Measurements from ENCODE around the gene GFAP. TPM values are rescaled to one million over a fixed set of nuclear protein-coding genes. Genes with fewer than 3 reads are reported as not detected.

GFAP gene
- polyA plus RNA-seq, 3 donors = 0.35 to 3.6 (median 0.81) TPM

GRCh38 chr17:44880062-44880461, 35.2 kb downstream of the GFAP start:
- DNase-seq (ENCODE audit: extremely low read depth in 1 of 11, low read depth in 9 of 11, low spot score in 4 of 11) = no peak

- no peak for DNase-seq (ENCODE audit: extremely low read depth in 1 of 11, low read depth in 9 of 11, low spot score in 4 of 11)
These were observed 35.9 kb downstream of the GFAP start for GRCh38 chr17:44879376-44879775.

GRCh38 chr17:44878627-44879221, 36.6 kb downstream of the GFAP start:
- peak in 2 of 11 donors; percentile 18 to 23 for DNase-seq (ENCODE audit: extremely low read depth in 1 of 11, low read depth in 9 of 11, low spot score in 4 of 11)

GRCh38 chr17:44877121-44877520, 38.2 kb downstream of the GFAP start:
- no peak for DNase-seq (ENCODE audit: extremely low read depth in 1 of 11, low read depth in 9 of 11, low spot score in 4 of 11)

- DNase-seq (ENCODE audit: extremely low read depth in 1 of 11, low read depth in 9 of 11, low spot score in 4 of 11) = no peak
These were observed 39.5 kb downstream of the GFAP start for GRCh38 chr17:44875761-44876160.

- DNase-seq (ENCODE audit: extremely low read depth in 1 of 11, low read depth in 9 of 11, low spot score in 4 of 11) = no peak
These were observed 43.0 kb downstream of the GFAP start for GRCh38 chr17:44872131-44872768.

GRCh38 chr17:44871556-44871955, 43.7 kb downstream of the GFAP start:
- DNase-seq (ENCODE audit: extremely low read depth in 1 of 11, low read depth in 9 of 11, low spot score in 4 of 11) = no peak

- DNase-seq (ENCODE audit: extremely low read depth in 1 of 11, low read depth in 9 of 11, low spot score in 4 of 11) = no peak
These were observed 47.5 kb downstream of the GFAP start for GRCh38 chr17:44867841-44868240.

GRCh38 chr17:44865931-44866330, 49.4 kb downstream of the GFAP start:
- no peak for DNase-seq (ENCODE audit: extremely low read depth in 1 of 11, low read depth in 9 of 11, low spot score in 4 of 11)

GRCh38 chr17:44865231-44865660, 50.1 kb downstream of the GFAP start:
- peak; percentile 51 to 81 (median 64) for DNase-seq (ENCODE audit: extremely low read depth in 1 of 11, low read depth in 9 of 11, low spot score in 4 of 11)

GRCh38 chr17:44864831-44865230, 50.5 kb downstream of the GFAP start:
- no peak for DNase-seq (ENCODE audit: extremely low read depth in 1 of 11, low read depth in 9 of 11, low spot score in 4 of 11)

GRCh38 chr17:44863061-44863918, 52.0 kb downstream of the GFAP start:
- no peak for DNase-seq (ENCODE audit: extremely low read depth in 1 of 11, low read depth in 9 of 11, low spot score in 4 of 11)

- no peak for DNase-seq (ENCODE audit: extremely low read depth in 1 of 11, low read depth in 9 of 11, low spot score in 4 of 11)
These were observed 52.9 kb downstream of the GFAP start for GRCh38 chr17:44862278-44862914.

- DNase-seq (ENCODE audit: extremely low read depth in 1 of 11, low read depth in 9 of 11, low spot score in 4 of 11) = no peak
These were observed 55.6 kb downstream of the GFAP start for GRCh38 chr17:44859701-44860100.

GRCh38 chr17:44854192-44854591, 61.1 kb downstream of the GFAP start:
- peak in 3 of 11 donors; percentile 38 to 65 (median 40) for DNase-seq (ENCODE audit: extremely low read depth in 1 of 11, low read depth in 9 of 11, low spot score in 4 of 11)

Other genes starting within 250 kb of the GFAP start
- 10 to 100 TPM; 34.3 to 37.8 (median 35.6) TPM for gene CCDC43, start 225.7 kb downstream of the GFAP start, polyA plus RNA-seq (ENCODE audit: insufficient read length in 3 of 3)
- 10 to 100 TPM; 10.8 to 17.3 (median 14.1) TPM for gene DBF4B, start 206.8 kb downstream of the GFAP start, polyA plus RNA-seq (ENCODE audit: insufficient read length in 3 of 3)
- 1 to 10 TPM; 1.9 to 3.2 (median 2.9) TPM for gene ADAM11, start 156.5 kb downstream of the GFAP start, polyA plus RNA-seq (ENCODE audit: insufficient read length in 3 of 3)
- gene GJC1, start 85.2 kb downstream of the GFAP start, polyA plus RNA-seq (ENCODE audit: insufficient read length in 3 of 3) = 10 to 100 TPM; 21.0 to 29.1 (median 28.4) TPM
- gene HIGD1B, start 67.6 kb downstream of the GFAP start, polyA plus RNA-seq (ENCODE audit: insufficient read length in 3 of 3) = 1 to 10 TPM in 2 of 3 donors, under 1 TPM in 1; 0.61 to 1.3 (median 1.1) TPM
- 100 to 1,000 TPM in 2 of 3 donors, 10 to 100 TPM in 1; 94.0 to 129 (median 113) TPM for gene EFTUD2, start 16.1 kb downstream of the GFAP start, polyA plus RNA-seq (ENCODE audit: insufficient read length in 3 of 3)
- gene KIF18B, start 32.3 kb upstream of the GFAP start, polyA plus RNA-seq (ENCODE audit: insufficient read length in 3 of 3) = 10 to 100 TPM; 12.0 to 16.9 (median 15.8) TPM
- gene C1QL1, start 52.8 kb upstream of the GFAP start, polyA plus RNA-seq (ENCODE audit: insufficient read length in 3 of 3) = 1 to 10 TPM; 1.7 to 3.6 (median 3.2) TPM
- 10 to 100 TPM; 47.9 to 56.6 (median 54.1) TPM for gene DCAKD, start 136.1 kb upstream of the GFAP start, polyA plus RNA-seq (ENCODE audit: insufficient read length in 3 of 3)
- gene NMT1, start 145.8 kb upstream of the GFAP start, polyA plus RNA-seq (ENCODE audit: insufficient read length in 3 of 3) = 10 to 100 TPM; 67.7 to 82.3 (median 70.9) TPM
- gene PLCD3, start 217.0 kb upstream of the GFAP start, polyA plus RNA-seq (ENCODE audit: insufficient read length in 3 of 3) = 10 to 100 TPM; 16.7 to 33.8 (median 29.1) TPM
- 10 to 100 TPM in 2 of 3 donors, 1 to 10 TPM in 1; 9.0 to 18.5 (median 11.0) TPM for gene ACBD4, start 220.2 kb upstream of the GFAP start, polyA plus RNA-seq (ENCODE audit: insufficient read length in 3 of 3)
- 10 to 100 TPM; 37.1 to 44.9 (median 44.4) TPM for gene HEXIM1, start 233.0 kb upstream of the GFAP start, polyA plus RNA-seq (ENCODE audit: insufficient read length in 3 of 3)
- gene HEXIM2, start 246.4 kb upstream of the GFAP start, polyA plus RNA-seq (ENCODE audit: insufficient read length in 3 of 3) = 10 to 100 TPM in 2 of 3 donors, 1 to 10 TPM in 1; 9.3 to 16.8 (median 14.3) TPM

Measured in renal cortex interstitium (tissue), 11 donors.